Adrenal gland (tissue), 12 donors: Measurements from ENCODE around the gene SMARCC1. TPM values are rescaled to one million over a fixed set of nuclear protein-coding genes. Genes with fewer than 3 reads are reported as not detected.

Experiments used
- DNase-seq, 7 donors: peaks; one replicate each; pipeline ENCODE4 v3.0.0-alpha.2; 2019 to 2020
- H3K27ac ChIP-seq, 5 donors: fragments of 200-600 bp; sonication (generic) in 4 of 5; 1 replicate in 3 of 5; 2 replicates in 2 of 5; pipeline versions ENCODE4 v1.5.1 to v1.8.0; 2016 to 2020; ENCODE audit warnings: mild to moderate bottlenecking in 1 of 5
- H3K27me3 ChIP-seq: fragments of 200-600 bp; 2 replicates; pipeline ENCODE4 v1.8.0; 2021
- H3K36me3 ChIP-seq, 2 donors: fragments of 200-600 bp; replicated peaks in 1 of 2; 1 replicate in 1 of 2; 2 replicates in 1 of 2; pipeline versions ENCODE4 v1.5.1 to v1.8.0; 2018 to 2022
- H3K4me1 ChIP-seq, 2 donors: fragments of 200-600 bp; replicated peaks in 1 of 2; 1 replicate in 1 of 2; 2 replicates in 1 of 2; pipeline versions ENCODE4 v1.5.1 to v1.8.0; 2018 to 2021
- H3K4me3 ChIP-seq, 4 donors: fragments of 200-600 bp; sonication (generic) in 3 of 4; one replicate each; pipeline ENCODE4 v1.5.1; 2016 to 2018
- H3K9me3 ChIP-seq, 3 donors: fragments of 200-600 bp; sonication (generic) in 1 of 3; replicated peaks in 1 of 3; 1 replicate in 2 of 3; 2 replicates in 1 of 3; pipeline versions ENCODE4 v1.5.1 to v1.8.0; 2016 to 2021
- CTCF ChIP-seq, 6 experiments: fragments of 450-650 bp in 4 of 6; fragments of 200-600 bp in 2 of 6; sonication (generic) in 1 of 6; IDR thresholded peaks; 1 replicate in 5 of 6; 2 replicates in 1 of 6; pipeline versions ENCODE4 v1.5.1 to v1.8.0; 2016 to 2021; ENCODE audit warnings: antibody characterized with exemption in 6 of 6, mild to moderate bottlenecking in 2 of 6, moderate library complexity in 1 of 6
- POLR2A ChIP-seq, 2 donors: fragments of 450-650 bp; IDR thresholded peaks; one replicate each; pipeline ENCODE4 v1.6.1; 2017; ENCODE audit warnings: antibody characterized with exemption in 2 of 2, mild to moderate bottlenecking in 2 of 2, moderate library complexity in 1 of 2
- WGBS, 4 donors: extraction: QIAGEN DNeasy Blood & Tissue Kit in 2 of 4; methylation state at CpG; one replicate each; pipeline versions ENCODE4 v1.1.5 to v1.1.7; 2013 to 2017; 5-methylcytosine and 5-hydroxymethylcytosine counted together
- intact Hi-C, 2 donors: fragments of 100-400 bp; cut with DNase I; formaldehyde crosslinking; loops; one replicate each; pipeline versions ENCODE4 v1.14.1 to v1.15.0; 2022 to 2023
- polyA plus RNA-seq, 3 donors: library from polyadenylated mRNA; stranded (reverse); fragments of 200-250 nt in 2 of 3; fragments of 350-450 nt in 1 of 3; fragmentation: Illumina TruSeq in 1 of 3; extraction: RNeasy Lipid Tissue Mini Kit (QIAGEN cat#74804) in 1 of 3; gene quantifications; one replicate each; pipeline ENCODE4 v1.2.3, GENCODE V29; 2013 to 2014
- total RNA-seq, 9 donors: library from RNA; depleted of rRNA in 4 of 9; stranded (reverse); fragments of >200 nt in 4 of 9; fragments of 120-200 nt in 1 of 9; fragmentation: NEBNext Ultra II Directional in 1 of 9; extraction: Animal tissue kit (Norgen Biotek cat#: 25700) in 1 of 9; gene quantifications; one replicate each; pipeline versions ENCODE4 v1.1.0 to v1.2.4, GENCODE V29; 2013 to 2023
- donor health status: healthy with polysubstance abuse.
- donor health status: Bipolar disorder and iron deficiency.
- donor health status: DM: yes; HTN: yes; CAD: no.
- donor health status: DM: no; HTN: no; CAD: no.
- donor health status: DM: no; HTN: no; CAD: no.
- donor health status: DM: yes; HTN: yes; CAD: no.

SMARCC1 gene
- total and polyA plus RNA-seq, 12 donors: 5.5 to 47.4 (median 19.9) TPM

GRCh38 chr3:47635536-47635935 is 146.2 kb downstream of the SMARCC1 start:
- Histone ChIP-seq H3K4me1 (no peaks in the 10 kb centered on the region), H3K9me3 (no peaks in the 10 kb centered on the region), H3K27ac (no peak overlapping the region), H3K27me3 (no peaks in the 10 kb centered on the region), H3K36me3 (peaks cover 0 to 13% of the 10 kb centered on the region in 2 donors), H3K4me3 (no peak overlapping the region)
- intact Hi-C loops: no loop called here
- TF ChIP-seq CTCF (IDR thresholded peaks at IDR 0.05) (no peak), POLR2A (IDR thresholded peaks at IDR 0.05) (no peak)
- WGBS, 4 donors: 77 to 100% (median 86%) methylated on average over 1 of the region's 1 CpG
- DNase-seq: no peak

- Histone ChIP-seq H3K27me3 (no peaks in the 10 kb centered on the region), H3K36me3 (peaks cover 0 to 13% of the 10 kb centered on the region in 2 donors), H3K4me1 (no peaks in the 10 kb centered on the region), H3K27ac (no peak overlapping the region), H3K9me3 (no peaks in the 10 kb centered on the region), H3K4me3 (no peak overlapping the region)
- no peak for DNase-seq
- WGBS, 4 donors: 79 to 86% (median 83%) methylated on average over 6 of the region's 6 CpGs
- intact Hi-C loops: no loop called here
- TF ChIP-seq CTCF (IDR thresholded peaks at IDR 0.05) (no peak), POLR2A (IDR thresholded peaks at IDR 0.05) (no peak)
Measured at GRCh38 chr3:47634996-47635395, 146.7 kb downstream of the SMARCC1 start.

GRCh38 chr3:47630810-47631209 is 150.9 kb downstream of the SMARCC1 start:
- H3K4me3 ChIP-seq: no peak overlapping the region
- no peaks in the 10 kb centered on the region for H3K9me3 ChIP-seq
- no peak overlapping the region for H3K27ac ChIP-seq
- peaks cover 0 to 15% of the 10 kb centered on the region in 2 donors for H3K36me3 ChIP-seq
- intact Hi-C loops: no loop called here
- WGBS, 4 donors: 93 to 100% (median 97%) methylated on average over 1 of the region's 1 CpG
- TF ChIP-seq POLR2A (IDR thresholded peaks at IDR 0.05) (no peak), CTCF (IDR thresholded peaks at IDR 0.05) (no peak)
- no peak for DNase-seq
- no peaks in the 10 kb centered on the region for H3K4me1 ChIP-seq
- H3K27me3 ChIP-seq: no peaks in the 10 kb centered on the region

GRCh38 chr3:47629770-47630169 is 151.9 kb downstream of the SMARCC1 start:
- H3K36me3 ChIP-seq: peaks cover 0 to 15% of the 10 kb centered on the region in 2 donors
- intact Hi-C loops: no loop called here

More at GRCh38 chr3:47629770-47630169, 151.9 kb downstream of the SMARCC1 start:
- no peaks in the 10 kb centered on the region for H3K4me1 ChIP-seq
- H3K9me3 ChIP-seq: no peaks in the 10 kb centered on the region
- H3K27ac ChIP-seq: no peak overlapping the region
- no peaks in the 10 kb centered on the region for H3K27me3 ChIP-seq
- no peak for TF ChIP-seq CTCF (IDR thresholded peaks at IDR 0.05)
- TF ChIP-seq POLR2A (IDR thresholded peaks at IDR 0.05): no peak
- H3K4me3 ChIP-seq: no peak overlapping the region
- DNase-seq: no peak
- WGBS, 4 donors: 73 to 83% (median 78%) methylated on average over 4 to 6 of the region's 6 CpGs
